H9 (cell line): ENCODE data around the gene WRAP53. TPM values are rescaled to one million over a fixed set of nuclear protein-coding genes. Genes with fewer than 3 reads are reported as not detected.
A peak's percentile ranks its signal among the peaks of the same experiment; 100 is the strongest.

Experiments
- DNase-seq: peaks from one replicate; pipeline ENCODE4 v3.0.0-alpha.2; 2017
- H2AFZ ChIP-seq: one replicate; pipeline ENCODE4 v1.6.1; 2013; ENCODE audit warnings: mild to moderate bottlenecking, low read length, control low read depth, moderate library complexity
- H2AK5ac ChIP-seq: 2 replicates; pipeline ENCODE4 v1.6.1; 2013; ENCODE audit warnings: low read length, control low read depth, mixed read lengths; ENCODE audit not compliant: insufficient read length
- H2BK120ac ChIP-seq: one replicate; pipeline ENCODE4 v1.6.1; 2013; ENCODE audit warnings: low read depth, mild to moderate bottlenecking, low read length, control low read depth, inconsistent platforms; ENCODE audit not compliant: poor library complexity, severe bottlenecking
- H2BK12ac ChIP-seq: 2 replicates; pipeline ENCODE4 v1.6.1; 2013; ENCODE audit warnings: low read length, control low read depth, mixed read lengths, low read depth; ENCODE audit not compliant: insufficient read length
- H2BK15ac ChIP-seq: 2 replicates; pipeline ENCODE4 v1.6.1; 2013; ENCODE audit warnings: low read depth, low read length, control low read depth
- H2BK20ac ChIP-seq: one replicate; pipeline ENCODE4 v1.6.1; 2013; ENCODE audit warnings: low read depth, mild to moderate bottlenecking, low read length, control low read depth, inconsistent platforms; ENCODE audit not compliant: poor library complexity, severe bottlenecking
- H2BK5ac ChIP-seq: 2 replicates; pipeline ENCODE4 v1.6.1; 2013; ENCODE audit warnings: low read length, control low read depth, mixed read lengths; ENCODE audit not compliant: insufficient read length
- H3K14ac ChIP-seq: 2 replicates; pipeline ENCODE4 v1.6.1; 2013; ENCODE audit warnings: low read length, control low read depth; ENCODE audit not compliant: insufficient read depth
- H3K18ac ChIP-seq: 2 replicates; pipeline ENCODE4 v1.6.1; 2013; ENCODE audit warnings: low read depth, mild to moderate bottlenecking, mixed read lengths, low read length, control low read depth; ENCODE audit not compliant: insufficient read length
- H3K23ac ChIP-seq: 2 replicates; pipeline ENCODE4 v1.6.1; 2013; ENCODE audit warnings: low read length, control low read depth, mixed read lengths, low read depth; ENCODE audit not compliant: insufficient read length
- H3K23me2 ChIP-seq: 2 replicates; pipeline ENCODE4 v1.6.1; 2013; ENCODE audit warnings: low read depth, mild to moderate bottlenecking, mixed read lengths, low read length, control low read depth; ENCODE audit not compliant: insufficient read length, poor library complexity, severe bottlenecking
- H3K27ac ChIP-seq: 2 replicates; pipeline ENCODE4 v1.5.1; 2013; ENCODE audit warnings: low read length, control low read depth, mixed read lengths, low read depth; ENCODE audit not compliant: insufficient read length
- H3K27me3 ChIP-seq: 2 replicates; pipeline ENCODE4 v1.6.1; 2013; ENCODE audit warnings: low read length, control low read depth, inconsistent platforms; ENCODE audit not compliant: insufficient read depth
- H3K4ac ChIP-seq: 2 replicates; pipeline ENCODE4 v1.6.1; 2013; ENCODE audit warnings: low read depth, mild to moderate bottlenecking, control low read depth, inconsistent platforms, low read length, moderate library complexity
- H3K4me1 ChIP-seq: 2 replicates; pipeline ENCODE4 v1.6.1; 2013; ENCODE audit warnings: low read length, control low read depth, inconsistent platforms; ENCODE audit not compliant: insufficient read depth
- H3K4me2 ChIP-seq: 2 replicates; pipeline ENCODE4 v1.6.1; 2013; ENCODE audit warnings: low read length, control low read depth, mixed read lengths; ENCODE audit not compliant: insufficient read length, insufficient read depth
- H3K56ac ChIP-seq: 2 replicates; pipeline ENCODE4 v1.6.1; 2013; ENCODE audit warnings: low read depth, mild to moderate bottlenecking, mixed read lengths, low read length, control low read depth; ENCODE audit not compliant: insufficient read length
- H3K79me1 ChIP-seq: 2 replicates; pipeline ENCODE4 v1.6.1; 2013; ENCODE audit warnings: low read depth, mild to moderate bottlenecking, moderate library complexity, low read length, control low read depth, inconsistent platforms; ENCODE audit not compliant: insufficient read depth, poor library complexity, severe bottlenecking
- H3K79me2 ChIP-seq: 2 replicates; pipeline ENCODE4 v1.6.1; 2013; ENCODE audit warnings: low read length, control low read depth, inconsistent platforms; ENCODE audit not compliant: insufficient read depth
- H3K9ac ChIP-seq: 2 replicates; pipeline ENCODE4 v1.6.1; 2013; ENCODE audit warnings: low read length, control low read depth, mixed read lengths; ENCODE audit not compliant: insufficient read length; ENCODE audit errors: extremely low read depth
- H3K9me3 ChIP-seq: one replicate; pipeline ENCODE4 v1.6.1; 2013; ENCODE audit warnings: low read depth, low read length, inconsistent platforms; ENCODE audit not compliant: control insufficient read depth
- H3T11ph ChIP-seq: one replicate; pipeline ENCODE4 v1.6.1; 2013; ENCODE audit warnings: mild to moderate bottlenecking, low read length, control low read depth, inconsistent platforms
- H4K20me1 ChIP-seq: one replicate; pipeline ENCODE4 v1.6.1; 2013; ENCODE audit not compliant: control insufficient read depth, insufficient read length, insufficient read depth
- H4K5ac ChIP-seq: 2 replicates; pipeline ENCODE4 v1.6.1; 2013; ENCODE audit warnings: low read depth, mild to moderate bottlenecking, mixed read lengths, low read length, control low read depth; ENCODE audit not compliant: insufficient read length
- H4K8ac ChIP-seq: replicated peaks from 2 replicates; pipeline ENCODE4 v1.6.1; 2013; ENCODE audit warnings: low read length, control low read depth, mixed read lengths, low read depth; ENCODE audit not compliant: insufficient read length
- H4K91ac ChIP-seq: 2 replicates; pipeline ENCODE4 v1.6.1; 2013; ENCODE audit warnings: low read depth, mild to moderate bottlenecking, moderate library complexity, mixed read lengths, low read length, control low read depth; ENCODE audit not compliant: insufficient read length
- H3K27ac Mint-ChIP-seq, 3 experiments: 2 replicates in 2 of 3; 3 replicates in 1 of 3; pipeline ENCODE4 v1.8.0; 2020 to 2021; ENCODE audit warnings: mixed read lengths in 3 of 3, mild to moderate bottlenecking in 1 of 3, moderate library complexity in 1 of 3
- H3K27me3 Mint-ChIP-seq: 2 replicates; pipeline ENCODE4 v1.8.0; 2021; ENCODE audit warnings: low read depth, mild to moderate bottlenecking, moderate library complexity, mixed read lengths
- H3K36me3 Mint-ChIP-seq, 3 experiments: 2 replicates in 2 of 3; 3 replicates in 1 of 3; pipeline ENCODE4 v1.8.0; 2020 to 2021; ENCODE audit warnings: low read depth in 3 of 3, mixed read lengths in 3 of 3; ENCODE audit not compliant: insufficient read depth in 1 of 3
- H3K4me1 Mint-ChIP-seq, 2 experiments: 2 replicates each; pipeline ENCODE4 v1.8.0; 2020; ENCODE audit warnings: mixed read lengths in 2 of 2
- H3K4me3 Mint-ChIP-seq, 2 experiments: 2 replicates in 1 of 2; 3 replicates in 1 of 2; pipeline ENCODE4 v1.8.0; 2020 to 2021; ENCODE audit warnings: mild to moderate bottlenecking in 2 of 2, mixed read lengths in 2 of 2, moderate library complexity in 1 of 2
- H3K9me3 Mint-ChIP-seq, 2 experiments: 2 replicates in 1 of 2; 3 replicates in 1 of 2; pipeline ENCODE4 v1.8.0; 2020; ENCODE audit warnings: mild to moderate bottlenecking in 2 of 2, mixed read lengths in 2 of 2, moderate library complexity in 1 of 2
- WGBS: extraction: QIAGEN DNeasy Blood & Tissue Kit; methylation state at CpG from one replicate; pipeline ENCODE4 v1.1.7; 2013; ENCODE audit warnings: missing lambda C conversion rate, low lambda C conversion rate, mixed read lengths; ENCODE audit not compliant: insufficient read length; ENCODE audit errors: extremely low coverage; 5-methylcytosine and 5-hydroxymethylcytosine counted together
- total RNA-seq: library from RNA; stranded (reverse); gene quantifications from 2 replicates; pipeline ENCODE4 v1.2.1, GENCODE V29; 2021
- TF ChIP-seq, protein P1 (sequence below): fragments of 200-600 bp; sonication (generic); conservative IDR thresholded peaks from 3 replicates; pipeline ENCODE4 v1.8.0; 2021; ENCODE audit warnings: antibody characterized with exemption, mild to moderate bottlenecking

The WRAP53 gene
- total RNA-seq, 1 experiment from 2014 or later = 27.0 TPM

GRCh38 chr17:7654832-7655540 lies 33.3 kb upstream of the WRAP53 start:
- peaks cover 7 to 33% (median 10%) of the 10 kb centered on the region in 3 experiments; a peak in 6 of 7 replicates for H3K36me3 Mint-ChIP-seq
- H2BK15ac ChIP-seq = no peak overlapping the region
- no peak overlapping the region for H3K56ac ChIP-seq
- peaks cover under 1% of the 10 kb centered on the region; the same call in 1 of the 2 replicates for H3K27me3 ChIP-seq
- H3K23ac ChIP-seq = no peak overlapping the region
- H3K9me3 ChIP-seq = no peaks in the 10 kb centered on the region
- peaks cover 20% of the 10 kb centered on the region for H3K23me2 ChIP-seq
- H2BK20ac ChIP-seq = no peak overlapping the region
- H2BK12ac ChIP-seq = no peak overlapping the region
- no peak overlapping the region for H4K91ac ChIP-seq
- no peak overlapping the region for H3K14ac ChIP-seq
- H3K4ac ChIP-seq = no peak overlapping the region
- H4K8ac ChIP-seq = no peak overlapping the region
- no peak overlapping the region for H3K4me2 ChIP-seq
- H2BK5ac ChIP-seq = no peak overlapping the region
- no peaks in the 10 kb centered on the region for H4K20me1 ChIP-seq
- no CpG with 5 or more reads among the region's 16 CpGs for WGBS
- no peak overlapping the region for H3K9ac ChIP-seq
- H3K27ac Mint-ChIP-seq = no peak overlapping the region
- peaks cover 8% of the 10 kb centered on the region; the same call in 1 of the 2 replicates for H3K4me1 ChIP-seq
- peak; percentile 29 for DNase-seq
- H2AK5ac ChIP-seq = no peak overlapping the region
- no peak overlapping the region for H2AFZ ChIP-seq
- no peak overlapping the region for H4K5ac ChIP-seq
- no peak overlapping the region for H3T11ph ChIP-seq
- H3K4me1 Mint-ChIP-seq = peaks cover 41 to 55% of the 10 kb centered on the region in 2 experiments
- H3K4me3 Mint-ChIP-seq = no peak overlapping the region
- H3K79me1 ChIP-seq = no peaks in the 10 kb centered on the region
- H3K18ac ChIP-seq = no peak overlapping the region
- peaks cover 0 to 3% of the 10 kb centered on the region in 2 experiments; a peak in 1 of 5 replicates for H3K9me3 Mint-ChIP-seq
- no peaks in the 10 kb centered on the region for H3K79me2 ChIP-seq
- no peak overlapping the region for H2BK120ac ChIP-seq
- TF ChIP-seq, protein P1, sequence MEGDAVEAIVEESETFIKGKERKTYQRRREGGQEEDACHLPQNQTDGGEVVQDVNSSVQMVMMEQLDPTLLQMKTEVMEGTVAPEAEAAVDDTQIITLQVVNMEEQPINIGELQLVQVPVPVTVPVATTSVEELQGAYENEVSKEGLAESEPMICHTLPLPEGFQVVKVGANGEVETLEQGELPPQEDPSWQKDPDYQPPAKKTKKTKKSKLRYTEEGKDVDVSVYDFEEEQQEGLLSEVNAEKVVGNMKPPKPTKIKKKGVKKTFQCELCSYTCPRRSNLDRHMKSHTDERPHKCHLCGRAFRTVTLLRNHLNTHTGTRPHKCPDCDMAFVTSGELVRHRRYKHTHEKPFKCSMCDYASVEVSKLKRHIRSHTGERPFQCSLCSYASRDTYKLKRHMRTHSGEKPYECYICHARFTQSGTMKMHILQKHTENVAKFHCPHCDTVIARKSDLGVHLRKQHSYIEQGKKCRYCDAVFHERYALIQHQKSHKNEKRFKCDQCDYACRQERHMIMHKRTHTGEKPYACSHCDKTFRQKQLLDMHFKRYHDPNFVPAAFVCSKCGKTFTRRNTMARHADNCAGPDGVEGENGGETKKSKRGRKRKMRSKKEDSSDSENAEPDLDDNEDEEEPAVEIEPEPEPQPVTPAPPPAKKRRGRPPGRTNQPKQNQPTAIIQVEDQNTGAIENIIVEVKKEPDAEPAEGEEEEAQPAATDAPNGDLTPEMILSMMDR = no peak
- H3K27me3 Mint-ChIP-seq = peaks cover 41% of the 10 kb centered on the region
- no peak overlapping the region for H3K27ac ChIP-seq
